Hematopoietic multipotent progenitor cell (in vitro differentiated cells): ENCODE results near the gene MRPL53. TPM values are rescaled to one million over a fixed set of nuclear protein-coding genes. Genes with fewer than 3 reads are reported as not detected.
"Not testable (repeated sequence)": the region's sequence is repeated elsewhere in the genome, so short reads cannot be mapped to it uniquely, and the experiment has no call there.

ENCODE experiments used
- DNase-seq, 3 donors: peaks; one replicate each; pipeline ENCODE4 v3.0.0-alpha.2; 2011 to 2015; ENCODE audit warnings: low read depth in 2 of 3, low spot score in 2 of 3
- total RNA-seq: library from RNA; depleted of rRNA; stranded (reverse); fragments of >200 nt; gene quantifications from one replicate; pipeline ENCODE4 v1.2.3, GENCODE V29; 2012

Gene MRPL53
- total RNA-seq, 1 donor: 36.4 TPM

DNA sequence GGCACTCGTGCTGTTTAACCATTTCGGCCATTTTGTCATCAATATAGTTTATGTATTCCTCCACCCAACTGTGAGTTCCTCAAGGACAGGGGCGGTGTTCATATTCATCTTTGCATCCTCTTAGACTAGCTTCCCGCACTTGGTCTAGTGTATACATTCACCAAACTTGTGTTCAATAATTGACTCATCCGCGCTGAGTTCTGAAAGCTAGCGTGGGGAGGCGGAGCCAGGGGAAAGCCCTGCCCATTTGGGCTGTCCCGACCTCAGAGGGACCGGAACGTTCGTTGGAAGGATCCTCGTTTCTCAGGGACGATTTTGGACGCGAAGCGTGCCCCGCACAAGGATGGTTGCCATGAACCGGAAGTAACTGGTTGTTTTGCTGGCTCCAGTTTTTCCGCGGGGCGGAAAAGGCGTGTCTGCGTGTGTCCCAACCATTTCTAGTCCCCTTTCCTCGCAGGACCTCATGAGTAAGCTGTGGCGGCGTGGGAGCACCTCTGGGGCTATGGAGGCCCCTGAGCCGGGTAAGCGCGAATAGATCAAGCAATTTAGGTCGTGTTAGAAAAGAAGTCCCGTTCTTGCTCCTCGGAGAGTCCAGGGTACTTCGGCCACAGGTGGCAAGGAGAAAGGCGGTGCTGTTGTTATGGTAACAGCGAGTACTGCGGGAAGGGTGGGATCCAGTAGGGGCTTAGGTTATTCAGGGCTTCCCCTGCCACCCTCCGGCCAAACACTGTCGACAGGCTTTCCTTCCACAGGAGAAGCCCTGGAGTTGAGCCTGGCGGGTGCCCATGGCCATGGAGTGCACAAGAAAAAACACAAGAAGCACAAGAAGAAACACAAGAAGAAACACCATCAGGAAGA lies 17.6 kb downstream of the MRPL53 start, which contains the start of gene INO80B:
Gene INO80B (plus strand): TSS at position 434 of the 858 bp plus-strand sequence. CDS start 30 bp downstream, at position 464.
- DNase-seq: peak; percentile 96 to 99 (median 99)

DNA sequence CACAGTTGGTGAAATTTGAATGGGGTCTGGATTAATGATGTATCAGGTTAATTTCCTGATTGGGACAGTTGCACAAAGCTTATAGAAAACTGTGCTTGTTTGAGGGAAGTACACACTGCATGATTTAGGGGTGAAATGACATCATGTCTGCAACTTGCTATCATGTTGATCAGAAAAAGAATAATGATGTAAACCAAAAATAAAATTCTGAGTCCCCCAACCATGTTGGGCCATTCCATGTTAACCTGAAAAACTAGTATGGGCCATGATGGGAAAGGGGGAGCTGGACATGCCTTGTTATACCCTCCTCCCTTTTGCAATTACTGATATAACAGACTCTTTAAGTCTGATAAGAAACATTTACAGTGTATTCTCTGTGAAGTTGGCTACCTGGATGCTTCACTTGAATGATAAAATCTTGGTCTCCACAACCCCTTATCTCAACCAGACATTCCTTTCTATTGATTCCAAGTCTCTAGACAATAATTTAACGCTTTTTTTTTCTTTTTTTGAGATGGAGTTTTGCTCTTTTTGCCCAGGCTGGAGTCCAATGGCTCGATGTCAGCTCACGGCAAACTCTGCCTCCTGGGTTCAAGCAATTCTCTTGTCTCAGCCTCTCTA lies 21.8 kb downstream of the MRPL53 start:
- DNase-seq: no peak

DNA sequence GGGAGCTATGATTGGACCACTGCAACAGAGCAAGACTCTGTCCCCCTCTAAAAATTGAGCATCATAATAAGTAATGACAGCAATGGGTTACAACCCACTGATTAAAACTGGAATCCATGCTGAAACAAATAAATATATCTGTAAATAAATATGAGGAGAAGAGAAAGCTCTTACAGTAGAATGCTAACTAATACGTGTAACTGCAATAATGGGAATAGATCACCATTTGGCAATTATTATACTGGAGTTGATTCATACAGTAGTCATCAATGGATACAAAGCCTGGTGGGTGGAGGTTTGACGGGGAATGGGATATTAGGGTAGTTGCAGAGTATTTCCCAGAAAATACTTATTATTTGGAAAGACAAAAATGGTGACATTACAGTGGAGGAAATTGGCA lies 23.7 kb downstream of the MRPL53 start:
- no peak for DNase-seq

DNA sequence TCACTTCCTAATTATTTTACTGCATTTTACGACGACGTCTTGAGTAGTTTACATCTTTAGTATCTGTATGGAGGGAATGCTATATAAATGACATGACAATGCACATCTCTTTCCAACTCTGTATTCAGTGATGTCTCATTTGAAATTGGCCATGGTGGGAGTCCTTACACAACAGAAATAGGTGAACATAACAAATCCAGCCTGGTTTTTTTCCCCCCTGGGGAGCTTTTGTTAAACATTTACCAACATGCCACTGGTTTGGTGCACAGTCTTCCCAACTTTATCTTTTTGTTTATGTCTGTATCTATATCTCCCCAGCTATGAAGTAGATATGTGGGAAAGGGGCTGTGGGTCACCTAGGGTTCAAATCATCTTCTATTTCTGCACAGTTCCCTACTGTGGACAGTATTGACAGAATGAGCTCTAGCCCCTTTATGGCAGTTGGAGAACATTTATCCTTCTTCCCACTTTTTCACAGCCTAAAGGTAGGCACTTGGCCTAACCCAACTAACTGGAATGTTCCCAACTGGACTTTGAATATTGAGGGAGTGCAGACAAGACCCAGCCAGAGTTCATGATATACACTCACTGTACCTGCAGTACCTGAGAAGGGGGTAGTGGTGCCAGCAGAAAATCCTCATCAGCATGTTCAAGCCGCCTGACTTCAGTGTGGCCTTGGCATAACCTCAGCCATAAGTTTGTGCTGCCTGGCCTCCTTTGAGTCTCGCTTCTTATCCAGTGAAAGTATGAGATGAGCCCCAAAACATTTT lies 25.1 kb downstream of the MRPL53 start:
- no peak for DNase-seq

DNA sequence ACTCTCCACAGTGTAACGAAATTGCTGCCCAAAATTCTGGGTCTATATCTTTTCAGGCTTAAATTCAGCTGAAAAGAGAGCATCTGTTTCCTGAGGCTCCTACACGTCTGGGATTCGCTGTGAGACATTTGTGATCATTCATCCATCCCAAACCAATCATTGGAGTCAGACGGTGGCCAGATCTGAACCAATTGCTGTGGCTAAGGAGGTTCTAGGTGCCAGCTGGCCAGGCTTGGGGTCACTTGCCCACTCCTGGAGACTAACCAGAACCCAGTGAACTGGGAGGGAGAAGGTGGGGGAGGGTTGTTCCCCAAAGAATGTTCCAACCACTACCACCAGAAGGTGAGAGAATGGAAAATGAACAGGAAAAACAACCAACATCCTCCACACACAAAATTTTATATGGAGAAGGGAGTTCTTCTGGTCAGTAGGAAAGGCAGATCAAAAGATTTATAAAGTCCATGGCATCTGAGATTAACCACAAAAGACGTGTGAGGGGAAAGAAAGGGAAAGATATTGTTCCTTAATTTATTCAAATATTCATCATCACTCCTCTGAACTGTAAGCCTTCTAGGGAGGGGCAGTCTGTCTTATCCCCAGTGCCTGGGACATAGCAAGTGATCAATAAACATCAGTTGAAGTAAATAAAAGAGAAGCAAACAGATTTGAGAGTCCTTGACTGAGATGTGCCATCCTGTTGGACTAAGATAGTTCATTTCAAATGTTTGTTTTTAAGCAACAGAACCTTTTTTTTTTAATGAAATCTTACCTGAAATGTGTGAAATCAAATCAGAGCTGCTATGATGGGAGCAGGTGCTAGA lies 27.8 kb downstream of the MRPL53 start:
- no peak for DNase-seq

DNA sequence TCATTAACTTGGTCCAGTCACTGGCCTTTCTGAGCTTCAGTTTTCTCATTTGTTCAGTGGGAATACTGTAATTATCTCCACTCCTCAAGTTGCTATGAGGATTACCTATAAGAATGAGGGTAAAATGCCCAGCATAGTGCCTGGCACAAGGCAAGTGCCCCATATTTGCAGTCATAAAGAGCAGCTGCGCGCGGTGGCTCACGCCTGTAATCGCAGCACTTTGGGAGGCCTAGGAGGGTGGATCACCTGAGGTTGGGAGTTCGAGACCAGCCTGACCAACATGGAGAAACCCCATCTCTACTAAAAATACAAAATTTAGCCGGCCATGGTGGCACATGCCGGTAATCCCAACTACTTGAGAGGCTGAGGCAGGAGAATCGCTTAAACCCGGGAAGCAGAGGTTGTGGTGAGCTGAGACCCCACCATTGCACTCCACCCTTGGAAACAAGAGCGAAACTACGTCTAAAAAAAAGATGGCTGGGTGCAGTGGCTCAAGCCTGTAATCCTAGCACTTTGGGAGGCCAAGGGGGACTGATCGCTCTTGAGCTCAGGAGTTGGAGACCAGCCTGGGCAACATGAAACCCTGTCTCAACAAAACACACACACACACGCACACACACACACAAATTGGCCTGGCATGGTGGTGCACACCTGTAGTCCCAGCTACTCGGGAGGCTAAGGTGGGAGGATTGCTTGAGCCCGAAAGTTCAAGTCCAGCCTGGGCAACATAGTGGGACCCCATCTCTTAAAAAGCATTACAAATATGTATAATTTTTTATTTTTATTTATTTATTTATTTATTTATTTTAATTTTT lies 29.8 kb downstream of the MRPL53 start:
- not testable (repeated sequence) for DNase-seq

DNA sequence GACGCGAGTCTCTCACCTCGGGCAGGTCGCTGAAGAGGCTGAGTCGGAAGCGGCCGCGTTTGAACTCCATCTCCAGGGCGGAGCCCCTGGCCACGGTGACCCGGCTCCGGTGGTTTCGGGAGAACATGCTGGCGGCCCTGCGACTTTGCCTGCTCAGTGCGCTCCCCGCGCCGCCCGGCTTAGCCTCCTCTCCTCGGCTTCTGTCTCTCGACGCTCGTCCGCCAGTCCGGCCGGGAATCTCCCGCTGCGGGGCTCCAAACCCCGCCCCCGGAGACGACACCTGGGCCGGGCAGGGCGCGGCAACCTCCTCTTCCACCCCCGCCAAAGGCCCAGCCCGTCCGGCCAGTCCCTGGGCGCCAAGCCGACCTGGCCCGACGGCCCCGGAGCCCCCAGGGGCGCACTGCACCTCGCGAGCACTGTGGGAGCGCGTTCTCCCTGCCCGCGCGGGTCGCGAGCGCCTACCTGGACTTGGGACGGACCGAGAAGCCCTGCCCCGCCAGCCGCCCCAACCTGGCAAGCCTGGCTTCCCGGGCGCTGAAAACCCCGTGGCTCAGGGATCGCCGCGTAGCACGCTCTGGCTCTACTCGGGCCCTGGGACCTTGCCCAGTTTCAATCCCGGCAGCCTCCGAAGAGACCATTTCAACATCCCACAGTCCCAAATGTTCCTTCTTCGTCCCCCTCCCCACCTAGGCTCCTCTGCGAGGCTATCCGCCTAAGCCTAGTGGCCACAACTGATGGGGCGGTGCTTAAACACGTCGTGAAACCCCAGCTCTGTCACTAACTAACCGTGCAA lies 30.6 kb downstream of the MRPL53 start, which contains the start of gene RTKN:
Gene RTKN (minus strand): TSS at position 248 of the 793 bp plus-strand sequence. CDS start 121 bp downstream, at position 127.
- DNase-seq: no peak

DNA sequence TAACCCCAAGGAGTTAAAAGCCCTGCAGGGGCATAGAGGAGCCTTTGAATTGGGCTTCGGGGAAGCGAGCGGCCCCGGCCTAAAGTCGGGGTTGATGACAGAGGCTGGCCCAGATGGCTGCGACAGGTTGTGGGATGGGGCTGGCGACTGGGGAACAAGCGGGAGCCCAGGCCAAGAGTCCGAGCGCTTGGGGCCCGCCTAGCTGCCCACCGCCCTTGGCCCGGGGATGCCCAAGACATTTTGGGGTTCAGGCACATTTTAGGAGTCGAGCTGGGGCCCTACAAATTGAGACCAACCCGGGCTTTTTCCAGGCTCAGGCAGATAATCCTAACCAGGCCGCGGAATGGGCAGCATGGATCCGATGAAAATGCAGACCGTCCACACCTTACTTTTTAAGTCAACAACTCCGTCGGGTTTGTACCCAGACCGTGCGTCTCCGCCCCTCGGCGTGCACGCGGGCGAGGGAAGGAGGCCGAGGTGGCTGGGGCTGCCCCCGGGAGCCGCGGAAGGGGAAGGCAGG lies 31.2 kb downstream of the MRPL53 start:
- no peak for DNase-seq

DNA sequence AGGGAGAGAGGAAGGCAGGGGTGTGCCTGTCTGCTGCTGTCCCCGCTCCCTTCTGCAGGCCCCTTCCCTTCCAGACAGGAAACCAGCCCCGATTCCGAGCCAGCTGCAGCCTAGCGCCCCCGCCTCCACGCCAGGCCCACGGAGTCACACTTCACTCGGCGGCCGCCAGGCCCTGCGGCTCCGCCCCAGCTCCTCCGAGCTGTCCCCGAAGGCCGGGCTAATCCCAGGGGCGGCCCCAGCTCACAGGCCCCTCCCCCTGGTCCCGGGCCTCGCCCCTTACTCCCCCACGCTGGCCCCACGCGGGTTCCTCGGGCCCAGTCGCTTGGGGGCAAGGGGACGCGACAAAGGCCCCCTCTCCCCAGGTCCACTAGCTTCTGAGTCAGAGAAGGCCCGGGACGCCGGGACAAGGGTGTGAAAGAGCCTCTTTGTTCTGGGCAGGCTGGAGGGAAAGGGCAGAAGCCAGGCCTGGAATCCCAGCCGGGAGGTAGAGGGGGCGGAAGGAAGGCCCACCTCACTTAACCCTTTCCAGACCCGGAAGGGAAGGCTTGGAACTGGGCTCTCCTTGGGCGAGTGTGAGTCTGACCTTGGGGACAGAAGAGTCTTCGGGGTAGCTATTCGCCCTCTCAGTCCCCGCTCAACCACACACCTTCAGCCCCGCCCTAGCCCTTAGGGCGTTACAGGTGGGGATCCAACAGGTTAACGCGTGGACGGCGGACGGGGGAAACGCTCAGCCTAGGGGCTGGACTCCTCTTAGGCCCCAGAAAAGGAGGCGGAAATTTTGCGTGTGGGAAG lies 31.9 kb downstream of the MRPL53 start:
- peak in 2 of 3 donors; percentile 77 to 82 for DNase-seq

DNA sequence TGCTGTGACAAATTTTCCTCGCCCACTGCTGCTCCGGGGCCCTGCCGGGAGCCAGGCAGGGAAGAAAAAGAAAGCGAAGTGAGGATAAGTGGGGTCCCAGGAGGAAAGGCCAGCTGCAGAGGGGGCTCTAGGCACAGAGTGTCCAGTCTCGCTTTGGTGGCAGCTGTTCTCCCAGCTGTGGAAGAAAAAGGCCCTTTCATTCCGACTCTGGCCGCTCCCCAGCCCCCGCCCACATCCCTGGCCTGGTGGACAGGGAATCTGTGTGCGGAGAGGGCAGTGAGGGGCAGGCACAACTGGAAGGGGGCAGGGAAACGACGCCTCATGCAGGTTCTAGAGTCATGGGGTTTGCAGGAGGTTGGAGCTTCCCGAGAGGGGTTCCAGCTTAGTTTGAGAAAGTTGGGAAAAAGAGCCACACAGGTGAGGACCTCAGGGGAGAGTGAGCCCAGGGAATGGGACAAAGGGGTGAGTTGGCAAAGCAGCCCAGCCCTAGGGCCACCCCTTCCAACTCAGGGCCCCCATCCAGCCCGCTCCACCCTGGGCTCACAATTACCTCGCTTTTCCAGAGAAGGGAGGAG lies 32.6 kb downstream of the MRPL53 start:
- no peak for DNase-seq

DNA sequence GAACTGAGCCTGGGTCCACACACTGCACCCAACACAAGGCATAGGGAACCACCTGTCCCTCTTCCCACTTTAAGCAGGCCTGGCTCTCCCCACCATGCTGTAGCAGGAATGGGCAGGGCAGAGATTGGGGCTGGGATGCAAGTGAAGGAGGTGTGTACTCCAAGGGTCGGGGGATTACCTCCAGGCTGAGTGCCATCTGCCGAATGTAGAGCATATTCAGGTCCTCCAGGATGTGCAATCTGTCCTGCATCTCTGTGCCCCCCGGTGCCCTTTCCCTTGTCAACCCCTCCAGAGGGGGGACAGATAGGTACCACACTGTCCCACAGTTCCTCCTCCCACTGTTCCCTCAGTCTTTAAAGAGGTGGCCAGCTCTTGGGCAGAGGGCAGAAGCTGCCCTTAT lies 33.1 kb downstream of the MRPL53 start:
- no peak for DNase-seq

DNA sequence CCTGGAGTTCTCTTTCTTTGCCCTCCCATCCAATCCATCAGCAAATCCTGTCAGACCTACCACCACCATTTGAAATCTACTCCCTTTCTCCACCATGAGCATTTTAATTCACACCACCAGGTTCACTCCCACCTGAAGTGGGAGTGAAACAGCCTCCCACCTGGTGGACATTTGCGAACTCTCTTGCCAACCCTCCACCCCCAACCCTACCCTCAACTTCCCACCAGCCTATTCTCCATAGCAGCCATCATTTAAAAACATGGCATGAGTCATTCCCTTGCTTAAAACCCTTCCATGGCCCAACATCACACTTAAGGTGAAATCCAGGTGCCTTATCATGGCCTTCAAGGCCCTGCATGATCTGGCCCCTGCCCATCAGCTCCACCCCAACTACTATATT lies 34.2 kb downstream of the MRPL53 start:
- no peak for DNase-seq

DNA sequence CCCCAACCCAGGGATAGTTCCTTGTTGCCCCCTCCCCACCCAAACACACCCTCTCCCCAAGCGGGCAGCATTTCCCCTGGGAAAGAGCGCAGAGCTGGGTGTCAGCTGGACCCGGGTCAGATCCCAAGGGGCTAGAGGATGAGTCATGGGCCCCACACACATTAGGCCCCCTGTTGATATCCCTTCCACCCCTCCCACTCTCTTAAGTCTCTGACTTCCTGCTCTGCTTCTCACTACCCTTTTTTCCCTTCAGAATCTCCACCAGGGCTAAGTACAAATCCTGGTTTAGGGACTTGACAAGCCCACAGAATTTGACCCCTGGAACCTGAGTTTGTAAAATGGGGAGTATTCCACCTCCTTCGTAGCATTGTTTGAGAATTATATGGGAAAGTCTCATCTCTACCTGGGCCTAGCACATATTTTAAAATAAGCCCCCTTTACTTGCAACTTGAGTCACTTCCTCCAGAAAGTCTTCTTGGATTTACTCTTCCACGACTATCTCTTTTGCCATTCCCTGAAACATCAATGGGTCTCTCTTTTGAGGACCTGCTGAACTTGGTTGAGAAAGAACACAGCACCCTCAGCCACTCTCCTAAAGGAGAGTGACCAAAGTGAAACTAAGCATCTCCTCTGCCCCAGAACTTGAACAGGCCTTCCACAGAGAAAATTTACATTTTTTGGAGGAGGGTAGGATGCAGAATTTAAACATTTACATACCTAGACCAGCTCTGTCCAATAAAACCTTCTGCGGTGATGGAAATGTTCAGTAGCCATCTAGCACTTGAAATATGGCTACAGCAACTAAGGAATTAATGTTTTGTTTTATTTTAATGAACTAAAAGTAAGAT lies 35.4 kb downstream of the MRPL53 start:
- no peak for DNase-seq

DNA sequence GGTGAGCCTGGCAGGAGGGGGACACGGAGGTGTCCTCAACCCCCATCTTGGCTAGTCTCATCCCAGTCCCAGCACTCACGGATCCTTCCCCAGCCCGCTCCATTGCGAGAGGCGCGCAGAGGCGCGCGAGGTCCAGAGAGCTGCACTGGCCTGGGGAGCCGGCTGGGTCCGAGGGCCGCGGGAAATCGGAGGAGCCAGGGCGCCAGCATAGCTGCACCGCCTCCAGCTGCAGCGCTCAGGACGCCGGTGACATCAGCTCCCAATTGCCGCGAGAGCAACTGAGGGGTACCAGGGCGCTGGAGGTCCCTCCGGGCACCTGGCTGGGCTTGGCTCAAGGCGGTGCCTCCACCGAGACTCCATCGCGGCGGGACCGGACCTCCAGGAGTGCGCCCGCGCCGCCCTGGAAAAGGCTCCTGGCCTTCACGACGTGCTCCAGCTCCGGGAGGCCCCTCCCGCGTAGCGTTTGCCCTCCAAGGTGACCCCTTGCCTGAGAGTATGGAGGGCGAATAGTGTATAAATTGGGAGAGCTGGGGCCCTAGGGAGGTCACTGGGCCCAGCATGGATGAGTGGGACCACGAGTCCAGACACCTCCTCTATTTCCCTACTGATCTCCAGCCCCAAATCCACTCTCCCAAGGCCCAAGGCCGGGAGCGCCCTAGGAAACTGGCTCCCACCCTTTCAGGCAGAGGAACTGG lies 36.2 kb downstream of the MRPL53 start:
- DNase-seq: no peak

DNA sequence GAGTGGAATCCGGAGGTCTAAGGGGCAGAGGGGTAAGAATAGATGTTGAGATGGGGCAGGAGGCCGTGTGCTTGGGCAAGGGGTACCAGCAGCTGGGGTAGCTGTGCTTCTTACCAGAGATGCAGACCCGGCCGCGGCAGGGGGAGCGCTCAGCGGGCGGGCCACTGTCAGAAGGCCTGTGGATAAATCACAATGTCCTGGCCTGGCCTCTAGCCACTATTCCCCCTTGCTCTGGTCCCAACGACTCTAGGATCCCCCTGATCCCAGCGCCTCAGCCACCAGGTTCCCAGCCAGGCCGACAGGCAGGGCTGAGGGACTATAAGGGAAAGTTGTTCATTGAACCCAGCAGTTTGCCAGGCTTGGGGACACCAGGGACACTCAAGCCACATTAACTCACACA lies 42.0 kb downstream of the MRPL53 start:
- no peak for DNase-seq
